ENCODE measurements around the gene KIFC1. TPM values are rescaled to one million over a fixed set of nuclear protein-coding genes. Genes with fewer than 3 reads are reported as not detected.

Gene KIFC1
- total RNA-seq, 6 experiments from 2014 or later = 20.6 to 43.5 (median 38.6) TPM

DNA sequence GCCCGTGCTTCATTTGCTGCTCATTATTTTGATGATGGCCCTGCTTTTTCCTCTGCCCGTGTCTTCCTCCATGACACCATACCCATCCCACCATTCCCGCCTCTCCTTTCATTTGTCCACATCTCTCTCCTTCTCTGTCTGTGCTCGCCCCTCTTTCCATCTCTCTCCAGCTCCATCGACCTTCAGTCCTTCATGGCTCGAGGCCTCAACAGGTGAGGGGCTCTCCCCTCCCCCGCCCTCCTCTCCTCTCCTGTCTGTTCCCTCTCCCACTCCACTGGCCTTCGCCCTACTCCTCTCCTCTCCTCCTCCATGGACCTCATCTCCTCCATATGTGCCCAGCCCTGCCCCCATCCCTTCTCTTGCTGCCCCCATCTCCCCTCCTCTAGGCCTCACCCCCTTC lies 50.7 kb downstream of the KIFC1 start:
- no peaks in the 10 kb centered on the region for H3K9me3 Mint-ChIP-seq

GRCh38 chr6:33443025-33443424 lies 51.4 kb downstream of the KIFC1 start:
- Mint-ChIP-seq H3K27ac (no peak overlapping the region), H3K36me3 (ENCODE audit: low read depth) (peaks cover 28% of the 10 kb centered on the region), H3K4me3 (no peak overlapping the region), H3K4me1 (ENCODE audit: low read depth) (peaks cover 12% of the 10 kb centered on the region), H3K27me3 (ENCODE audit: insufficient read depth) (no peaks in the 10 kb centered on the region; the same call in 1 of the 2 replicates), H3K9me3 (no peaks in the 10 kb centered on the region)
- no peak for DNase-seq
- no peak for TF ChIP-seq CTCF (IDR thresholded peaks at IDR 0.05)

More for the DNA sequence above, 50.7 kb downstream of the KIFC1 start:
- H3K27me3 Mint-ChIP-seq (ENCODE audit: insufficient read depth) = no peaks in the 10 kb centered on the region; the same call in 1 of the 2 replicates
- H3K4me1 Mint-ChIP-seq (ENCODE audit: low read depth) = peaks cover 12% of the 10 kb centered on the region
- no peak overlapping the region for H3K4me3 Mint-ChIP-seq
- no peak overlapping the region for H3K27ac Mint-ChIP-seq
- no peak for TF ChIP-seq CTCF (IDR thresholded peaks at IDR 0.05)
- no peak for DNase-seq
- H3K36me3 Mint-ChIP-seq (ENCODE audit: low read depth) = peaks cover 30% of the 10 kb centered on the region; the same call in 1 of the 2 replicates

DNA sequence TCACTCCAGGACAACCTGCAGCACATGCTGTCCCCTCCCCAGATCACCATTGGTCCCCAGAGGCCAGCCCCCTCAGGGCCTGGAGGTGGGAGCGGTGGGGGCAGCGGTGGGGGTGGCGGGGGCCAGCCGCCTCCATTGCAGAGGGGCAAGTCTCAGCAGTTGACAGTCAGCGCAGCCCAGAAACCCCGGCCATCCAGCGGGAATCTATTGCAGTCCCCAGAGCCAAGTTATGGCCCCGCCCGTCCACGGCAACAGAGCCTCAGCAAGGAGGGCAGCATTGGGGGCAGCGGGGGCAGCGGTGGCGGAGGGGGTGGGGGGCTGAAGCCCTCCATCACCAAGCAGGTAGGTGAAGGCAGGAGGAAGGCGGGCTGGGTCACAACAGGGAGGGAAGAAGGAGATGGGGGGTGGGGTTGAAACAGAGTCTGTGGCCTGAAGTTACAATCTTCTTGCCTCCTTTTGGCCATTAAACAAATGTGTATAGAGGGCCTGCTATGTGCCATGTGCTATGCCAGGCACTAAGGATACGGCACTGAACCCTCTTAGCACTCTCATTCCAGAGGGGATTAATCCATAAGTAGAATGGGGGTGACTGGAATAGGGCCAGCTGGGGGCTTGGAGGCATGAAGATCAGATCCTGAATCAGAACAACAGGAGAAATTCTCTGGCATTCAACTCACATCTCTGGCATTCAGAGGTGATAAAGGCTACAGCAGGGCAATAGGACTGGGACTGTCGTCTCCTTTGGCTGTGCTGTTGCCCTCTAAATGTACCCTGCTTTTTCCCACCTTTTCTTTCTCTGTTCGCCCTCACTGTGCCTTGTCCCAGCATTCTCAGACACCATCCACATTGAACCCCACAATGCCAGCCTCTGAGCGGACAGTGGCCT lies 52.2 kb downstream of the KIFC1 start:
- Mint-ChIP-seq H3K27me3 (ENCODE audit: insufficient read depth) (no peaks in the 10 kb centered on the region; the same call in 1 of the 2 replicates), H3K4me1 (ENCODE audit: low read depth) (peaks cover 12% of the 10 kb centered on the region), H3K4me3 (no peak overlapping the region), H3K27ac (no peak overlapping the region), H3K9me3 (no peaks in the 10 kb centered on the region), H3K36me3 (ENCODE audit: low read depth) (peaks cover 28% of the 10 kb centered on the region)
- DNase-seq = no peak
- no peak for TF ChIP-seq CTCF (IDR thresholded peaks at IDR 0.05)

DNA sequence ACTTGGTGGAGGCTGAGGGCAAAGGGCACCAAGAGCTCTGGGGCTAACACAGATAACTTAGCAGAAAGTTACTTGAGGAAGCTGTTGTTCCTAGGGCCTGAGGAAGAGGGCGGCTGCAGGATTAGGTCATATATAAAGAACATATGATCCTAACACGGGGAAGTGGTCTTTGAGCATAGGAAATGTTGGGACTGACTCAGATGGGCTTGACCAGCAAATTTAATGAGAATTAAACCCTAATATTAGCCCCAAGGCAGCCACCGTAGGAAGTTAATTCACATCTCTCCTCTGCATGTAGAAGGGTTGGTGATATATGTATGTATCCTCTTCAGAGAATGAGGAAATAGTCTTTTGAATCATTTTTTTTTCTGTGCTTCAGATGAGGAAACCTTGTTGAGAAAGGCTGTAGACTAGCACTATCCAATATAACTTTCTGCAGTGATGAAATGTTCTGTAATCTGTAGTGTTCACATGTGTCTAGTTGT lies 53.5 kb downstream of the KIFC1 start:
- Mint-ChIP-seq H3K9me3 (no peaks in the 10 kb centered on the region), H3K36me3 (ENCODE audit: low read depth) (peaks cover 27% of the 10 kb centered on the region), H3K4me1 (ENCODE audit: low read depth) (no peaks in the 10 kb centered on the region), H3K4me3 (no peak overlapping the region), H3K27ac (peak overlapping the region; percentile 36; the same call in 1 of the 2 replicates), H3K27me3 (ENCODE audit: insufficient read depth) (no peaks in the 10 kb centered on the region)
- no peak for DNase-seq
- TF ChIP-seq CTCF (IDR thresholded peaks at IDR 0.05) = no peak

- H3K36me3 Mint-ChIP-seq (ENCODE audit: low read depth) = peaks cover 23% of the 10 kb centered on the region
- H3K4me3 Mint-ChIP-seq = no peak overlapping the region
- no peak for TF ChIP-seq CTCF (IDR thresholded peaks at IDR 0.05)
- no peaks in the 10 kb centered on the region for H3K9me3 Mint-ChIP-seq
- H3K27me3 Mint-ChIP-seq (ENCODE audit: insufficient read depth) = no peaks in the 10 kb centered on the region
- peak overlapping the region; percentile 31; the same call in 1 of the 2 replicates for H3K27ac Mint-ChIP-seq
- H3K4me1 Mint-ChIP-seq (ENCODE audit: low read depth) = no peaks in the 10 kb centered on the region
- DNase-seq = no peak
These were observed 54.7 kb downstream of the KIFC1 start for GRCh38 chr6:33446356-33446755.
